Measurements from ENCODE around the gene MAML1.
A peak's percentile ranks its signal among the peaks of the same experiment; 100 is the strongest.
"Not testable (repeated sequence)": the region's sequence is repeated elsewhere in the genome, so short reads cannot be mapped to it uniquely, and the experiment has no call there.

MAML1 gene

GRCh38 chr5:179734536-179735164 is 2.0 kb downstream of the MAML1 start:
- Histone ChIP-seq H3K9ac (ENCODE audit: low read depth, low read length) (peak overlapping the region; percentile 93), H4K20me1 (ENCODE audit: insufficient read depth, low read length) (peaks cover 52% of the 10 kb centered on the region)

GRCh38 chr5:179738742-179739141 is 6.1 kb downstream of the MAML1 start:
- no peaks in the 10 kb centered on the region for H3K27me3 ChIP-seq (ENCODE audit: insufficient read depth, low read length, poor library complexity)
- no peaks in the 10 kb centered on the region for H3K9me3 ChIP-seq (ENCODE audit: insufficient read depth, low read length, severe bottlenecking)
- TF ChIP-seq EZH2 (IDR thresholded peaks at IDR 0.05; ENCODE audit: borderline replicate concordance, low read depth, low read length, severe bottlenecking) = no peak
- no peak for TF ChIP-seq CTCF (IDR thresholded peaks at IDR 0.05; ENCODE audit: borderline replicate concordance, extremely low read depth, low read length, poor library complexity, severe bottlenecking)
- no peak for DNase-seq
- H2AFZ ChIP-seq (ENCODE audit: low read depth, low read length) = no peak overlapping the region
- H3K27ac ChIP-seq (ENCODE audit: low read length) = no peak overlapping the region
- H3K4me2 ChIP-seq (ENCODE audit: insufficient read depth, low read length) = no peak overlapping the region; the same call in 1 of the 2 replicates
- H3K79me2 ChIP-seq (ENCODE audit: insufficient read depth, low read length) = peaks cover 98% of the 10 kb centered on the region
- H3K4me1 ChIP-seq (ENCODE audit: insufficient read depth, low read length) = peaks cover 42% of the 10 kb centered on the region
- ATAC-seq (ENCODE audit: insufficient read depth, low read depth) = no peak
- H4K20me1 ChIP-seq (ENCODE audit: insufficient read depth, low read length) = peaks cover 62% of the 10 kb centered on the region
- H3K36me3 ChIP-seq (ENCODE audit: insufficient read depth, low read length) = peaks cover 39% of the 10 kb centered on the region
- no peak overlapping the region for H3K4me3 ChIP-seq (ENCODE audit: low read depth in 1 of 2, low read length in 2 of 2)
- no peak overlapping the region for H3K9ac ChIP-seq (ENCODE audit: low read depth, low read length)

More at GRCh38 chr5:179734536-179735164, 2.0 kb downstream of the MAML1 start:
- H3K36me3 ChIP-seq (ENCODE audit: insufficient read depth, low read length) = peaks cover 40% of the 10 kb centered on the region
- no peak for ATAC-seq (ENCODE audit: insufficient read depth, low read depth)
- peak overlapping the region; percentile 90 to 92; a peak in 3 of 4 replicates for H3K4me3 ChIP-seq (ENCODE audit: low read depth in 1 of 2, low read length in 2 of 2)
- H3K79me2 ChIP-seq (ENCODE audit: insufficient read depth, low read length) = peaks cover 70% of the 10 kb centered on the region
- H3K27me3 ChIP-seq (ENCODE audit: insufficient read depth, low read length, poor library complexity) = no peaks in the 10 kb centered on the region
- peaks cover 54% of the 10 kb centered on the region for H3K4me1 ChIP-seq (ENCODE audit: insufficient read depth, low read length)
- H3K27ac ChIP-seq (ENCODE audit: low read length) = peak overlapping the region; percentile 76; the same call in 1 of the 2 replicates
- H3K9me3 ChIP-seq (ENCODE audit: insufficient read depth, low read length, severe bottlenecking) = no peaks in the 10 kb centered on the region
- no peak for DNase-seq
- no peak overlapping the region for H2AFZ ChIP-seq (ENCODE audit: low read depth, low read length)
- no peak for TF ChIP-seq EZH2 (IDR thresholded peaks at IDR 0.05; ENCODE audit: borderline replicate concordance, low read depth, low read length, severe bottlenecking)
- no peak for TF ChIP-seq CTCF (IDR thresholded peaks at IDR 0.05; ENCODE audit: borderline replicate concordance, extremely low read depth, low read length, poor library complexity, severe bottlenecking)
- peak overlapping the region; percentile 72 for H3K4me2 ChIP-seq (ENCODE audit: insufficient read depth, low read length)

- not testable (repeated sequence) for H3K27me3 ChIP-seq (ENCODE audit: insufficient read depth, low read length, poor library complexity); ATAC-seq (ENCODE audit: insufficient read depth, low read depth); H3K4me3 ChIP-seq (ENCODE audit: low read depth in 1 of 2, low read length in 2 of 2); H3K4me1 ChIP-seq (ENCODE audit: insufficient read depth, low read length); H3K9me3 ChIP-seq (ENCODE audit: insufficient read depth, low read length, severe bottlenecking); DNase-seq; H3K9ac ChIP-seq (ENCODE audit: low read depth, low read length); H2AFZ ChIP-seq (ENCODE audit: low read depth, low read length); H3K27ac ChIP-seq (ENCODE audit: low read length); H3K4me2 ChIP-seq (ENCODE audit: insufficient read depth, low read length)
- Histone ChIP-seq H3K36me3 (ENCODE audit: insufficient read depth, low read length) (peaks cover 14% of the 10 kb centered on the region; the same call in 1 of the 2 replicates), H4K20me1 (ENCODE audit: insufficient read depth, low read length) (peaks cover 40% of the 10 kb centered on the region), H3K79me2 (ENCODE audit: insufficient read depth, low read length) (peaks cover 97% of the 10 kb centered on the region)
Measured at GRCh38 chr5:179744106-179744505, 11.5 kb downstream of the MAML1 start.

DNA sequence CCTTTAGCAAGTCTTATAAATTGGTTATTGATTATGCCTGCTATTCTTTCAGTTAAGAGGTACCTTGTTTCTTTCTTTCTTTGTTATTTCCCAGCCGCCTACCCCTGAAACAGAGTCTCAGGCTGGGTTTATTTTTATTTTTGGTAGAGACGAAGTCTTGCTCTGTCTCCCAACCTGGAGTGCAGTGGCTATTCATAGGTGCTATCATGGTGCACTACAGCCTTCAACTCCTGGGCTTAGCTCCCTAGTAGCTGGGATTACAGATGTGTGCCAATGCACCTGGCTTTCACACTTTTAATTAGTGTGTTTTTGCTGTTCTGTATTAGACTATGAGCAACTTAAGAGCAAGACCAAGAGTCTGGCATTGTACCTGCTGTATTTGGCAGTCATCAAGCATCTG is 14.2 kb downstream of the MAML1 start:
- no peak for ATAC-seq (ENCODE audit: insufficient read depth, low read depth)
- no peak for DNase-seq
- no peaks in the 10 kb centered on the region for H3K27me3 ChIP-seq (ENCODE audit: insufficient read depth, low read length, poor library complexity)
- peaks cover 39% of the 10 kb centered on the region for H4K20me1 ChIP-seq (ENCODE audit: insufficient read depth, low read length)
- no peaks in the 10 kb centered on the region for H3K4me1 ChIP-seq (ENCODE audit: insufficient read depth, low read length)
- H3K4me3 ChIP-seq (ENCODE audit: low read depth in 1 of 2, low read length in 2 of 2) = no peak overlapping the region
- H3K79me2 ChIP-seq (ENCODE audit: insufficient read depth, low read length) = peaks cover 97% of the 10 kb centered on the region
- no peak overlapping the region for H3K27ac ChIP-seq (ENCODE audit: low read length)
- H3K36me3 ChIP-seq (ENCODE audit: insufficient read depth, low read length) = peaks cover 19% of the 10 kb centered on the region
- TF ChIP-seq EZH2 (IDR thresholded peaks at IDR 0.05; ENCODE audit: borderline replicate concordance, low read depth, low read length, severe bottlenecking) = no peak
- no peak for TF ChIP-seq CTCF (IDR thresholded peaks at IDR 0.05; ENCODE audit: borderline replicate concordance, extremely low read depth, low read length, poor library complexity, severe bottlenecking)
- no peak overlapping the region for H3K9ac ChIP-seq (ENCODE audit: low read depth, low read length)
- no peaks in the 10 kb centered on the region for H3K9me3 ChIP-seq (ENCODE audit: insufficient read depth, low read length, severe bottlenecking)
- H3K4me2 ChIP-seq (ENCODE audit: insufficient read depth, low read length) = no peak overlapping the region
- H2AFZ ChIP-seq (ENCODE audit: low read depth, low read length) = no peak overlapping the region
